ENCODE data around the gene CTPS1.

DNA sequence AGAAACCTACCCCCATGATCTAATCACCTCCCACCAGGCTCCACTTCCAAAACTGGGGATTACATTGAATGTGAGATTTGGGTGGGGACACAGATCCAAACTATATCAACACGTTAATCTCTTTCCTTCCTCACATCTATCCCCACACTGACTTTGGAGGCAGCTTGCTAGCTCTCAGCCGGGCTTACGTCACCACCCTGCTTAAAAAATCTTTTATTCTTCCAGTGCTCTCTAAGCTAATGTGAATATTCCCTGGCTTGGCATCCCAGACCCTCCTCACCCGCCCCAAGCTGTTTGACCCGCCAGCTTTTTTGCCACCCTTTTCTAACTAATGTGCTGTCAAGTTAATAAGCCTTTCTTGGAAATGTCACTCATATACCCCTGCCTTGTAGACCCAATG lies 47.9 kb upstream of the CTPS1 start:
- no peak for TF ChIP-seq CTCF (IDR thresholded peaks at IDR 0.05)
- TF ChIP-seq EP300 (IDR thresholded peaks at IDR 0.05) = no peak
- no peak for TF ChIP-seq POLR2A (IDR thresholded peaks at IDR 0.05)
